GM13977 (cell line): ENCODE data around the gene MOB1B.

ENCODE experiments used
- DNase-seq: peaks from one replicate; pipeline ENCODE4 v3.0.0; 2012; ENCODE audit warnings: low spot score
- CTCF ChIP-seq: IDR thresholded peaks from 2 replicates; pipeline ENCODE4 v1.5.1; 2012; ENCODE audit warnings: mild to moderate bottlenecking, control low read depth; ENCODE audit not compliant: insufficient read depth; ENCODE audit errors: extremely low read depth, missing control alignments
- in situ Hi-C: fragments of 300-500 bp; cut with MboI; formaldehyde crosslinking; loops from one replicate; pipeline ENCODE4 v1.12.0; 2022; ENCODE audit warnings: low sequenced_read_pairs, low pct_unique_long_range_greater_than_20kb, mixed read lengths, inconsistent platforms; ENCODE audit not compliant: unreplicated experiment

The MOB1B gene

GRCh38 chr4:70969076-70969475, 66.9 kb downstream of the MOB1B start:
- in situ Hi-C loops, result no loop called here
- TF ChIP-seq CTCF, result no peak
- no peak for DNase-seq

- DNase-seq, result no peak
- in situ Hi-C loops, result no loop called here
- no peak for TF ChIP-seq CTCF
These were observed 74.1 kb downstream of the MOB1B start for GRCh38 chr4:70976252-70976651.

GRCh38 chr4:70979445-70980008, 77.4 kb downstream of the MOB1B start:
- TF ChIP-seq CTCF, result no peak
- no peak for DNase-seq

GRCh38 chr4:70980196-70980595, 78.0 kb downstream of the MOB1B start:
- in situ Hi-C loops, result no loop called here
- DNase-seq, result no peak
- TF ChIP-seq CTCF, result no peak

More at GRCh38 chr4:70979445-70980008, 77.4 kb downstream of the MOB1B start:
- in situ Hi-C loops, result no loop called here

DNA sequence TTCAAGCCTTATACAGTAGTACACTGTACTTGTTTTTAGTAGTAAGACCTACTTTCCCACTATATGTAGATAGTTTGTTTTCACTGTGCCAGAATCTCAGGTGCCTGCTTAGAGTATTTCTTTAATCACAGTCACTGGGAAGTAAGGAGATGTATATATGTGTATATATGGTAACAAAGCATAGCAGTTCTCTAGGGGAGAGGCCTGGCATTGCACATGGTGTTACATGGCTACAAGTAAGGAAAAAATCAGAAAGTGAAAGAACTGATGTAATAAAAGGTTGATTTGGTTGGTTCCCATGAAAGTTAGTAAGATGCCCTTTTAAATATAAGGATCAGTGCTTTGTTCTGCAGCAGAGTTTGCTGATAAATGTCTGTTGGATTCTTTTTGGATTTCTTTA, 81.9 kb downstream of the MOB1B start:
- in situ Hi-C loops, result no loop called here
- no peak for TF ChIP-seq CTCF
- no peak for DNase-seq

- TF ChIP-seq CTCF, result no peak
- no peak for DNase-seq
- in situ Hi-C loops, result no loop called here
These were observed 82.4 kb downstream of the MOB1B start for GRCh38 chr4:70984589-70984988.

GRCh38 chr4:70991596-70991995, 89.4 kb downstream of the MOB1B start:
- DNase-seq, result no peak
- TF ChIP-seq CTCF, result no peak
- in situ Hi-C loops, result no loop called here
